Measurements from ENCODE around the gene CD1B.
"Not testable (repeated sequence)": the region's sequence is repeated elsewhere in the genome, so short reads cannot be mapped to it uniquely, and the experiment has no call there.

The CD1B gene

DNA sequence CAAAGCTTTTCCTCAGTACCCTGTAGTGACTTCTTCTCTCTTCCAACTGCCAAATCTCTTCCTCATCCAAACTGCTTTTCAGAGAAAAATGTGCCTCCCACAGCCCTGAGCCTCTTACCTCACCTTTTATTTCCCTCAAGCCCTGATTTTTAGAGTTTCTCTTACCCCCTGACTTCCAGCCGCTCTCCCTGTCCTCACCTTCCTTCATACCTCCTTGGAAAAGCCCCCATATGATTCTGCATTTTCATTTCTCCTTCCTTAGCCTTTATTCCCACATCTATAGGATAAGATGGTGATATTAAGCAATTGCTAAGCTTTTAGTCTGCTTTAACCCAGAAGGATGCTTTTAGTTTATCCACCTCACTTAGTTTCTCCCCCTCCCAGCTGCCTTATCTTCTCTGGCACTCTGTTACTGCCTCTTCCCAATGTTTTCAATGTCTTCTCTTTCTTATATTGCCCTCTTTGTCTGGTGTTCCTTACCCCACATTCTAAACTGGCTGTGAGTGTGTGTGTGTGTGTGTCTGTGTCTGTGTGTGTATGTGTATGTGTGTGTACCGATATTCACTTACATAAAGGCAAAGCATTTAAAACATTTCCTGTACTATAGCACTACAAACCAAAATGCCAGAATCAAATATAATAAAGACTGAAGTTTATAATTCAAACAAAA is at the start of gene CD1B:
TSS of gene CD1B (minus strand) at position 51 of the 670 bp plus-strand sequence. CDS start 108 bp downstream, outside the sequence.
- Histone ChIP-seq H3K4me3 (ENCODE audit: low read length) (no peak within 1 kb of the TSS), H3K79me2 (ENCODE audit: low read length) (no peaks in the 10 kb centered on the region), H3K4me1 (ENCODE audit: low read length) (peaks cover 22% of the 10 kb centered on the region), H3K4me2 (ENCODE audit: low read depth, low read length) (no peak within 1 kb of the TSS), H3K9ac (ENCODE audit: low read length) (no peak within 1 kb of the TSS), H3K36me3 (replicated peaks; ENCODE audit: insufficient read depth, low read length) (no peaks in the 10 kb centered on the region), H3K9me3 (replicated peaks; ENCODE audit: insufficient read depth, low read length) (no peaks in the 10 kb centered on the region), H3F3A (ENCODE audit: insufficient read depth, low read length) (0 out of 2 replicates have a peak, but pooled peaks cover 9% of the 10 kb centered on the region), H4K20me1 (ENCODE audit: insufficient read depth, low read length) (no peaks in the 10 kb centered on the region), H3K27me3 (replicated peaks; ENCODE audit: insufficient read depth, low read length) (no peaks in the 10 kb centered on the region), H3K27ac (ENCODE audit: low read length) (no peak within 1 kb of the TSS), H2AFZ (ENCODE audit: low read length) (no peak within 1 kb of the TSS), H3K9me2 (replicated peaks; ENCODE audit: insufficient read depth, low read length) (no peaks in the 10 kb centered on the region)
- no peak for DNase-seq
- TF ChIP-seq, protein P1, sequence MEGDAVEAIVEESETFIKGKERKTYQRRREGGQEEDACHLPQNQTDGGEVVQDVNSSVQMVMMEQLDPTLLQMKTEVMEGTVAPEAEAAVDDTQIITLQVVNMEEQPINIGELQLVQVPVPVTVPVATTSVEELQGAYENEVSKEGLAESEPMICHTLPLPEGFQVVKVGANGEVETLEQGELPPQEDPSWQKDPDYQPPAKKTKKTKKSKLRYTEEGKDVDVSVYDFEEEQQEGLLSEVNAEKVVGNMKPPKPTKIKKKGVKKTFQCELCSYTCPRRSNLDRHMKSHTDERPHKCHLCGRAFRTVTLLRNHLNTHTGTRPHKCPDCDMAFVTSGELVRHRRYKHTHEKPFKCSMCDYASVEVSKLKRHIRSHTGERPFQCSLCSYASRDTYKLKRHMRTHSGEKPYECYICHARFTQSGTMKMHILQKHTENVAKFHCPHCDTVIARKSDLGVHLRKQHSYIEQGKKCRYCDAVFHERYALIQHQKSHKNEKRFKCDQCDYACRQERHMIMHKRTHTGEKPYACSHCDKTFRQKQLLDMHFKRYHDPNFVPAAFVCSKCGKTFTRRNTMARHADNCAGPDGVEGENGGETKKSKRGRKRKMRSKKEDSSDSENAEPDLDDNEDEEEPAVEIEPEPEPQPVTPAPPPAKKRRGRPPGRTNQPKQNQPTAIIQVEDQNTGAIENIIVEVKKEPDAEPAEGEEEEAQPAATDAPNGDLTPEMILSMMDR (IDR thresholded peaks at IDR 0.05; ENCODE audit: low read length) = no peak
- TF ChIP-seq EZH2phosphoT487 (IDR thresholded peaks at IDR 0.05; ENCODE audit: low read length) = no peak
- TF ChIP-seq EZH2 (optimal IDR thresholded peaks at IDR 0.05; ENCODE audit: low read depth, low read length) = no peak

DNA sequence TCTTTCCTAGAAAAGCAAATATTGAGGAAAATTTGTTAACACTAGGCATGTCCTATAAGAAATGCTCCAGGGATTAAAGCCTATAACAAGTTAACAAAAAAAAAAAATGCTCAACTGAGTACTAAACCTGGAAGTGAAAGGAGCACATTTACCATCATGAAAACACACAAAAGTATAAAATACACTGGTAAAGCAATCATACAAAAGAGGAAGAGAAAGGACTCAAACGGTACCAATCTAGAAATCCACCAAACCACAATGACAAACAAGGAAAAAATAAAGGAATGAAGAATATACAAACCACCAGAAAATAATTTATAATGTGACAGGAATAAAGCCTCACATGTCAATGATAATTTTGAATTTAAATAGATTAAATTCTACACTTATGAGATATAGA is 43.5 kb upstream of the CD1B start:
- Histone ChIP-seq H3K4me2 (ENCODE audit: low read depth, low read length) (no peak overlapping the region), H3K9me2 (replicated peaks; ENCODE audit: insufficient read depth, low read length) (no peaks in the 10 kb centered on the region), H3F3A (ENCODE audit: insufficient read depth, low read length) (no peaks in the 10 kb centered on the region), H3K79me2 (ENCODE audit: low read length) (no peaks in the 10 kb centered on the region), H3K36me3 (replicated peaks; ENCODE audit: insufficient read depth, low read length) (no peaks in the 10 kb centered on the region), H3K4me3 (ENCODE audit: low read length) (no peak overlapping the region), H3K27ac (ENCODE audit: low read length) (no peak overlapping the region), H3K27me3 (replicated peaks; ENCODE audit: insufficient read depth, low read length) (no peaks in the 10 kb centered on the region), H3K9me3 (replicated peaks; ENCODE audit: insufficient read depth, low read length) (no peaks in the 10 kb centered on the region), H3K4me1 (ENCODE audit: low read length) (no peaks in the 10 kb centered on the region), H2AFZ (ENCODE audit: low read length) (no peak overlapping the region), H4K20me1 (ENCODE audit: insufficient read depth, low read length) (no peaks in the 10 kb centered on the region), H3K9ac (ENCODE audit: low read length) (no peak overlapping the region)
- TF ChIP-seq EZH2 (optimal IDR thresholded peaks at IDR 0.05; ENCODE audit: low read depth, low read length) = no peak
- TF ChIP-seq EZH2phosphoT487 (IDR thresholded peaks at IDR 0.05; ENCODE audit: low read length) = no peak
- TF ChIP-seq, protein P1 (IDR thresholded peaks at IDR 0.05; ENCODE audit: low read length) = no peak
- no peak for DNase-seq

DNA sequence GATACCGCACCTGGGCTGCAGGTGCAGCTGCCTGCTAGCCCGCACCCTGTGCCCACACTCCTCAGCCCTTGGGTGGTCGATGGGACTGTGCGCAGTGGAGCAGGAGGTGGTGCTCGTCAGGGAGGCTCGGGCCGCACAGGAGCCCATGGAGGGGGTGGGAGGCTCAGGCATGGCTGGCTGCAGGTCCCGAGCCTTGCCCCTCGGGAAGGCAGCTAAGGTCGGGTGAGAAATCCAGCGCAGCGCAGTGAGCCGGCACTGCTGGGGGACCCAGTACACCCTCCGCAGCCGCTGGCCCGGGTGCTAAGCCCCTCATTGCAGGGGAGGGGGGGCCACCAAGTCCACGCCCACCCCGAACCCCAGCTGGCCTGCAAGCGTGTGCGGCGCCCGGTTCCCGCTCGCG is 42.8 kb upstream of the CD1B start:
- not testable (repeated sequence) for H3K27me3 ChIP-seq (replicated peaks; ENCODE audit: insufficient read depth, low read length); H3K27ac ChIP-seq (ENCODE audit: low read length); H3K9me2 ChIP-seq (replicated peaks; ENCODE audit: insufficient read depth, low read length); H3K36me3 ChIP-seq (replicated peaks; ENCODE audit: insufficient read depth, low read length); DNase-seq; H3K4me2 ChIP-seq (ENCODE audit: low read depth, low read length); H3K9me3 ChIP-seq (replicated peaks; ENCODE audit: insufficient read depth, low read length); H4K20me1 ChIP-seq (ENCODE audit: insufficient read depth, low read length); H3F3A ChIP-seq (ENCODE audit: insufficient read depth, low read length); H2AFZ ChIP-seq (ENCODE audit: low read length); H3K4me3 ChIP-seq (ENCODE audit: low read length); H3K79me2 ChIP-seq (ENCODE audit: low read length); H3K4me1 ChIP-seq (ENCODE audit: low read length); H3K9ac ChIP-seq (ENCODE audit: low read length)

DNA sequence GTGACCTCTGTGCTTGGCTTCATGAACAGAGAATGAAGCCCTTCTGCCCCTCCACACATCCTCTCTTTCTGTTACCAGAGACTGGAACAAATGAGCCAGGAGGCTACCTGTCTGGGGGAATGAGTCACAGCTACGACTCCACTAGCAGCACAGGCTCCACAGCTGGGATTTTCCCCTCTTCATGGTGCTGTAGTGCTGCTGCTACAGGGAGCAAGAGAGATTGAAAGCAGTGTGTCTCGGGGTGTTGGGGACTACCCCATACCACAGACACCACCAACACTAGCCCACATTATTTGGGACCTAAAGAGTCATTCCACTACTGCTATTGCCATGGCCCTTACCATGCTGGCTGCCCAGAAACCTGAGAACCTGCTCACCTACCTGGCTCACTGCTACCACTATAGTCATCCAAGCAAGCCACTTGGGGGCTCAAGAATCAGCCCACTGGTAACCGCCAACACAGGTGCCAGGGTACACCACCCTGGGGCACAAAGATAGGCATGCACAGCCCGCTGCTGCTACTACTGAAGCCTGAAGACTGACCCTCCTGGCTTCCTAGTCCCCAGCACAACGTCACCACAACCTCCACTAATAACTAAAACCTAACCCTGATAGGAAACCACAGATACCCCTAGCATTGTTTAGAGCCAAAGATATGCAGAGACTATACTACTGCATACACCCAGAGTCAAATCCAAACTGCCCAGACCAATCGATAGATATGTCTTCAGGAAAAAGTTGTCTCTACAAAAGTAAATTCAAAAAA is 40.0 kb upstream of the CD1B start:
- Histone ChIP-seq H3F3A (ENCODE audit: insufficient read depth, low read length) (no peaks in the 10 kb centered on the region), H3K27ac (ENCODE audit: low read length) (no peak overlapping the region), H3K4me1 (ENCODE audit: low read length) (no peaks in the 10 kb centered on the region), H3K27me3 (replicated peaks; ENCODE audit: insufficient read depth, low read length) (no peaks in the 10 kb centered on the region), H3K4me3 (ENCODE audit: low read length) (no peak overlapping the region), H3K9ac (ENCODE audit: low read length) (no peak overlapping the region), H3K79me2 (ENCODE audit: low read length) (no peaks in the 10 kb centered on the region), H3K4me2 (ENCODE audit: low read depth, low read length) (no peak overlapping the region), H3K9me2 (replicated peaks; ENCODE audit: insufficient read depth, low read length) (no peaks in the 10 kb centered on the region), H4K20me1 (ENCODE audit: insufficient read depth, low read length) (no peaks in the 10 kb centered on the region), H3K9me3 (replicated peaks; ENCODE audit: insufficient read depth, low read length) (no peaks in the 10 kb centered on the region), H3K36me3 (replicated peaks; ENCODE audit: insufficient read depth, low read length) (no peaks in the 10 kb centered on the region), H2AFZ (ENCODE audit: low read length) (no peak overlapping the region)
- DNase-seq = no peak
- TF ChIP-seq EZH2 (optimal IDR thresholded peaks at IDR 0.05; ENCODE audit: low read depth, low read length) (no peak), EZH2phosphoT487 (IDR thresholded peaks at IDR 0.05; ENCODE audit: low read length) (no peak)
- TF ChIP-seq, protein P1 (IDR thresholded peaks at IDR 0.05; ENCODE audit: low read length) = no peak

Data from MM.1S (cell line).